GM19395 (cell line): ENCODE results near the gene ABCB9.

ENCODE experiments used
- ATAC-seq: cut with Tn5 transposase; IDR thresholded peaks from one replicate; pipeline ENCODE4 v1.9.1; 2021; ENCODE audit warnings: mild to moderate bottlenecking, moderate library complexity; ENCODE audit not compliant: unreplicated experiment

The ABCB9 gene

GRCh38 chr12:122884091-122884826 lies 82.0 kb downstream of the ABCB9 start:
- ATAC-seq, result no peak

- no peak for ATAC-seq
Measured at GRCh38 chr12:122882908-122883558, 83.2 kb downstream of the ABCB9 start.

- ATAC-seq, result no peak
Measured at GRCh38 chr12:122880668-122881067, 85.6 kb downstream of the ABCB9 start.

GRCh38 chr12:122880155-122880667 lies 86.1 kb downstream of the ABCB9 start:
- ATAC-seq, result no peak
